HepG2 (cell line): Measurements from ENCODE around the gene TREX2.

Experiments used
- ATF7-NPFF ChIP-seq: sonication (generic); formaldehyde crosslinking; IDR thresholded peaks from 2 replicates; pipeline ENCODE4 v1.8.1; 2023; ENCODE audit warnings: mild to moderate bottlenecking, low read depth, missing genetic modification reagents, moderate library complexity
- BCL3 ChIP-seq: sonication (generic); formaldehyde crosslinking; IDR thresholded peaks from 2 replicates; pipeline ENCODE4 v1.5.1; 2020; ENCODE audit warnings: mild to moderate bottlenecking, missing genetic modification reagents, moderate library complexity
- CTCF ChIP-seq: sonication (generic); formaldehyde crosslinking; IDR thresholded peaks from 2 replicates; pipeline ENCODE4 v1.5.0; 2020; ENCODE audit warnings: mild to moderate bottlenecking, missing genetic modification reagents, moderate library complexity
- EP300 ChIP-seq, 3 experiments: sonication (generic) in 1 of 3; formaldehyde crosslinking in 1 of 3; IDR thresholded peaks; 2 replicates each; pipeline versions ENCODE4 v1.5.1 to v1.6.1; 2011 to 2020; ENCODE audit warnings: low read depth in 2 of 3, low read length in 2 of 3, borderline replicate concordance in 1 of 3, improper control_type of control experiment in 1 of 3, mild to moderate bottlenecking in 1 of 3, missing genetic modification reagents in 1 of 3, moderate library complexity in 1 of 3
- ETS1 ChIP-seq: sonication (generic); formaldehyde crosslinking; IDR thresholded peaks from 2 replicates; pipeline ENCODE4 v1.4.0; 2020; ENCODE audit warnings: missing genetic modification reagents
- GLI4 ChIP-seq: sonication (generic); formaldehyde crosslinking; IDR thresholded peaks from 2 replicates; pipeline ENCODE4 v1.5.1; 2020; ENCODE audit warnings: missing genetic modification reagents, mild to moderate bottlenecking, moderate library complexity, borderline replicate concordance
- HMG20A ChIP-seq: IDR thresholded peaks from 2 replicates; pipeline ENCODE4 v1.6.1; 2016; ENCODE audit warnings: borderline replicate concordance
- KLF15 ChIP-seq: sonication (generic); formaldehyde crosslinking; IDR thresholded peaks from 2 replicates; pipeline ENCODE4 v1.8.1; 2023; ENCODE audit warnings: borderline replicate concordance, mild to moderate bottlenecking, inconsistent platforms, missing genetic modification reagents, mixed read lengths
- POLR2G ChIP-seq: fragments of 200-400 bp; formaldehyde crosslinking; IDR thresholded peaks from 2 replicates; pipeline ENCODE4 v1.6.1; 2018; ENCODE audit warnings: mild to moderate bottlenecking, low read depth, low read length, moderate library complexity
- SMC3 ChIP-seq: IDR thresholded peaks from 2 replicates; pipeline ENCODE4 v1.6.1; 2011; ENCODE audit warnings: low read length, improper control_type of control experiment

GRCh38 chrX:153445856-153446635 is at the start of gene TREX2:
- no peak for TF ChIP-seq POLR2G
- no peak for TF ChIP-seq GLI4 (CRISPR knock-in tag)
- TF ChIP-seq CTCF (CRISPR knock-in tag), result no peak
- TF ChIP-seq EP300 (IDR thresholded peaks at IDR 0.05; ENCODE audit: low read depth in 2 of 2, low read length in 2 of 2), result no peak
- TF ChIP-seq EP300 (CRISPR knock-in tag; IDR thresholded peaks at IDR 0.05; ENCODE audit: borderline replicate concordance), result no peak
- no peak for TF ChIP-seq KLF15 (CRISPR knock-in tag)
- TF ChIP-seq BCL3 (CRISPR knock-in tag), result no peak
- no peak for TF ChIP-seq ETS1 (CRISPR knock-in tag)
- TF ChIP-seq SMC3, result no peak
- no peak for TF ChIP-seq ATF7-NPFF (CRISPR knock-in tag)
- TF ChIP-seq HMG20A, result no peak
